Effector memory CD8-positive, alpha-beta T cell (primary cell): ENCODE results near the gene GNPAT.
A peak's percentile ranks its signal among the peaks of the same experiment; 100 is the strongest.
"Not testable (repeated sequence)": the region's sequence is repeated elsewhere in the genome, so short reads cannot be mapped to it uniquely, and the experiment has no call there.

ENCODE experiments used
- ATAC-seq: fragments of 150-1000 bp; cut with Tn5 transposase; replicated peaks from 2 replicates; pipeline ENCODE4 v1.10.0; 2021; ENCODE audit warnings: mild to moderate bottlenecking, moderate library complexity
- DNase-seq, 3 experiments: peaks; one replicate each; pipeline ENCODE4 v3.0.0; 2021
- H3K27ac Mint-ChIP-seq, 2 donors: one replicate each; pipeline ENCODE4 v1.8.0; 2022; ENCODE audit warnings: mild to moderate bottlenecking in 2 of 2, mixed read lengths in 2 of 2, moderate library complexity in 2 of 2
- H3K27me3 Mint-ChIP-seq, 2 donors: one replicate each; pipeline ENCODE4 v1.8.0; 2022; ENCODE audit warnings: mixed read lengths in 2 of 2
- H3K36me3 Mint-ChIP-seq: one replicate; pipeline ENCODE4 v1.8.0; 2022; ENCODE audit warnings: mild to moderate bottlenecking, moderate library complexity, mixed read lengths; ENCODE audit not compliant: insufficient read depth
- H3K4me1 Mint-ChIP-seq, 2 donors: one replicate each; pipeline ENCODE4 v1.8.0; 2022; ENCODE audit warnings: low read depth in 2 of 2, mixed read lengths in 2 of 2
- H3K4me3 Mint-ChIP-seq, 2 donors: one replicate each; pipeline ENCODE4 v1.8.0; 2022; ENCODE audit warnings: mild to moderate bottlenecking in 2 of 2, mixed read lengths in 2 of 2, moderate library complexity in 2 of 2
- H3K9me3 Mint-ChIP-seq, 2 donors: one replicate each; pipeline ENCODE4 v1.8.0; 2022; ENCODE audit warnings: mixed read lengths in 2 of 2

GNPAT gene

GRCh38 chr1:231203259-231204057, 37.6 kb upstream of the GNPAT start:
- no peaks in the 10 kb centered on the region for H3K36me3 Mint-ChIP-seq
- peaks cover 11 to 12% of the 10 kb centered on the region in 2 donors for H3K4me1 Mint-ChIP-seq
- DNase-seq (no peak), ATAC-seq (no peak)
- H3K27ac Mint-ChIP-seq: no peak overlapping the region
- peaks cover 25 to 66% of the 10 kb centered on the region in 2 donors for H3K27me3 Mint-ChIP-seq
- no peaks in the 10 kb centered on the region for H3K9me3 Mint-ChIP-seq
- no peak overlapping the region for H3K4me3 Mint-ChIP-seq

GRCh38 chr1:231206856-231207255, 34.2 kb upstream of the GNPAT start:
- no peaks in the 10 kb centered on the region for H3K9me3 Mint-ChIP-seq
- H3K4me1 Mint-ChIP-seq: peaks cover 15 to 17% of the 10 kb centered on the region in 2 donors
- H3K27ac Mint-ChIP-seq: no peak overlapping the region
- no peaks in the 10 kb centered on the region for H3K36me3 Mint-ChIP-seq
- H3K4me3 Mint-ChIP-seq: no peak overlapping the region
- DNase-seq (no peak), ATAC-seq (no peak)
- H3K27me3 Mint-ChIP-seq: peaks cover 12 to 36% of the 10 kb centered on the region in 2 donors

GRCh38 chr1:231207437-231207836, 33.6 kb upstream of the GNPAT start:
- H3K27me3 Mint-ChIP-seq: peaks cover 10 to 30% of the 10 kb centered on the region in 2 donors
- ATAC-seq (no peak), DNase-seq (no peak)
- H3K36me3 Mint-ChIP-seq: no peaks in the 10 kb centered on the region
- H3K9me3 Mint-ChIP-seq: no peaks in the 10 kb centered on the region
- H3K4me3 Mint-ChIP-seq: no peak overlapping the region
- no peak overlapping the region for H3K27ac Mint-ChIP-seq
- peaks cover 11 to 12% of the 10 kb centered on the region in 2 donors for H3K4me1 Mint-ChIP-seq

GRCh38 chr1:231208980-231209379, 32.0 kb upstream of the GNPAT start:
- H3K9me3 Mint-ChIP-seq: no peaks in the 10 kb centered on the region
- no peaks in the 10 kb centered on the region for H3K36me3 Mint-ChIP-seq
- DNase-seq (no peak), ATAC-seq (no peak)
- H3K27ac Mint-ChIP-seq: no peak overlapping the region
- peaks cover 10 to 21% of the 10 kb centered on the region in 2 donors for H3K27me3 Mint-ChIP-seq
- H3K4me3 Mint-ChIP-seq: no peak overlapping the region
- peaks cover 7 to 9% of the 10 kb centered on the region in 2 donors for H3K4me1 Mint-ChIP-seq

- Mint-ChIP-seq H3K27ac (no peak overlapping the region), H3K27me3 (peaks cover 6 to 20% of the 10 kb centered on the region in 2 donors), H3K36me3 (no peaks in the 10 kb centered on the region), H3K9me3 (no peaks in the 10 kb centered on the region), H3K4me1 (peaks cover 7 to 9% of the 10 kb centered on the region in 2 donors), H3K4me3 (no peak overlapping the region)
- no peak for ATAC-seq
- no peak for DNase-seq
These were observed 31.5 kb upstream of the GNPAT start for GRCh38 chr1:231209531-231209930.

- Mint-ChIP-seq H3K27ac (peak overlapping the region in 1 of 2 donors; percentile 64), H3K4me1 (peaks cover 7 to 9% of the 10 kb centered on the region in 2 donors), H3K9me3 (no peaks in the 10 kb centered on the region), H3K36me3 (no peaks in the 10 kb centered on the region), H3K27me3 (peaks cover under 1 to 14% of the 10 kb centered on the region in 2 donors), H3K4me3 (no peak overlapping the region)
- no peak for ATAC-seq
- DNase-seq: no peak
These were observed 30.9 kb upstream of the GNPAT start for GRCh38 chr1:231210126-231210525.

GRCh38 chr1:231211005-231211857, 29.8 kb upstream of the GNPAT start:
- peak; percentile 85 to 92 (median 86) for DNase-seq
- Mint-ChIP-seq H3K36me3 (no peaks in the 10 kb centered on the region), H3K27ac (peak overlapping the region; percentile 52 to 64), H3K27me3 (peaks cover 0 to 9% of the 10 kb centered on the region in 2 donors), H3K9me3 (no peaks in the 10 kb centered on the region), H3K4me3 (peak overlapping the region; percentile 68 to 73), H3K4me1 (peaks cover 10 to 13% of the 10 kb centered on the region in 2 donors)
- peak; percentile 96 for ATAC-seq

GRCh38 chr1:231212301-231212700, 28.7 kb upstream of the GNPAT start:
- H3K4me3 Mint-ChIP-seq, ATAC-seq: not testable (repeated sequence)
- H3K27ac Mint-ChIP-seq: peak overlapping the region in 1 of 2 donors; percentile 64

GRCh38 chr1:231213831-231214573, 27.0 kb upstream of the GNPAT start:
- Mint-ChIP-seq H3K9me3 (no peaks in the 10 kb centered on the region), H3K36me3 (no peaks in the 10 kb centered on the region), H3K27me3 (peaks cover 8 to 19% of the 10 kb centered on the region in 2 donors), H3K4me1 (peaks cover 10 to 14% of the 10 kb centered on the region in 2 donors), H3K4me3 (no peak overlapping the region), H3K27ac (peak overlapping the region in 1 of 2 donors; percentile 58)
- DNase-seq (no peak), ATAC-seq (no peak)

More at GRCh38 chr1:231212301-231212700, 28.7 kb upstream of the GNPAT start:
- H3K36me3 Mint-ChIP-seq, H3K9me3 Mint-ChIP-seq, DNase-seq: not testable (repeated sequence)
- H3K4me1 Mint-ChIP-seq: peaks cover 10 to 14% of the 10 kb centered on the region in 2 donors
- peaks cover 6 to 15% of the 10 kb centered on the region in 2 donors for H3K27me3 Mint-ChIP-seq

GRCh38 chr1:231214918-231215680, 25.9 kb upstream of the GNPAT start:
- ATAC-seq (no peak), DNase-seq (no peak)
- no peak overlapping the region for H3K4me3 Mint-ChIP-seq
- H3K9me3 Mint-ChIP-seq: no peaks in the 10 kb centered on the region
- H3K36me3 Mint-ChIP-seq: no peaks in the 10 kb centered on the region
- H3K27me3 Mint-ChIP-seq: peaks cover 8 to 19% of the 10 kb centered on the region in 2 donors
- peaks cover 10 to 14% of the 10 kb centered on the region in 2 donors for H3K4me1 Mint-ChIP-seq
- no peak overlapping the region for H3K27ac Mint-ChIP-seq

GRCh38 chr1:231215681-231216385, 25.2 kb upstream of the GNPAT start:
- no peak for ATAC-seq
- Mint-ChIP-seq H3K4me3 (no peak overlapping the region), H3K4me1 (peaks cover 10 to 14% of the 10 kb centered on the region in 2 donors)

GRCh38 chr1:231216498-231216897, 24.5 kb upstream of the GNPAT start:
- Mint-ChIP-seq H3K9me3 (no peaks in the 10 kb centered on the region), H3K27ac (peak overlapping the region in 1 of 2 donors; percentile 16), H3K4me1 (peaks cover 5 to 9% of the 10 kb centered on the region in 2 donors), H3K36me3 (no peaks in the 10 kb centered on the region), H3K4me3 (no peak overlapping the region), H3K27me3 (peaks cover 8 to 19% of the 10 kb centered on the region in 2 donors)
- DNase-seq (no peak), ATAC-seq (no peak)

More at GRCh38 chr1:231215681-231216385, 25.2 kb upstream of the GNPAT start:
- Mint-ChIP-seq H3K9me3 (no peaks in the 10 kb centered on the region), H3K36me3 (no peaks in the 10 kb centered on the region), H3K27me3 (peaks cover 8 to 19% of the 10 kb centered on the region in 2 donors), H3K27ac (peak overlapping the region in 1 of 2 donors; percentile 16)
- DNase-seq: no peak
